Measurements from ENCODE around the gene ALAS2.

ALAS2 gene

DNA sequence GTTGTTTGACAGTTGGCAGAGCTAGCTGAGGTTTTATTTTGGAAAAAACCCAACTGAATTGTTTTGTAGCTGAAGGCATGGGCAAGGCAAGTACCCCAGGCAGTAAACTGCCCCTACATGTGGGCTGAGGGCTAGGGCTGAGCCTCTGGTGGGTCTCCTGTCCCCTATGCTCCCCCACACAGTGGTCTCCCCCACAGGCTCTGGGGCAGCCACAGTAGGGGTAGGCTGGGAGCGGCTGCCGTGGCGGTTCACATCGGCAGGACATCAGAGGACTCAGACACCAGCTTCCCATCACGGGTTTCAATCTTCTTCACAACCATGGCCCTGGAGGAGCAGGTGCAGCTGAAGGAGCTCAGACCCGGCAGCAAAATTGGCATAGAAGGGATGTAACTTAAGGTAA is 10.7 kb upstream of the ALAS2 start:
- DNase-seq (ENCODE audit: low spot score) = no peak
- TF ChIP-seq, protein P1, sequence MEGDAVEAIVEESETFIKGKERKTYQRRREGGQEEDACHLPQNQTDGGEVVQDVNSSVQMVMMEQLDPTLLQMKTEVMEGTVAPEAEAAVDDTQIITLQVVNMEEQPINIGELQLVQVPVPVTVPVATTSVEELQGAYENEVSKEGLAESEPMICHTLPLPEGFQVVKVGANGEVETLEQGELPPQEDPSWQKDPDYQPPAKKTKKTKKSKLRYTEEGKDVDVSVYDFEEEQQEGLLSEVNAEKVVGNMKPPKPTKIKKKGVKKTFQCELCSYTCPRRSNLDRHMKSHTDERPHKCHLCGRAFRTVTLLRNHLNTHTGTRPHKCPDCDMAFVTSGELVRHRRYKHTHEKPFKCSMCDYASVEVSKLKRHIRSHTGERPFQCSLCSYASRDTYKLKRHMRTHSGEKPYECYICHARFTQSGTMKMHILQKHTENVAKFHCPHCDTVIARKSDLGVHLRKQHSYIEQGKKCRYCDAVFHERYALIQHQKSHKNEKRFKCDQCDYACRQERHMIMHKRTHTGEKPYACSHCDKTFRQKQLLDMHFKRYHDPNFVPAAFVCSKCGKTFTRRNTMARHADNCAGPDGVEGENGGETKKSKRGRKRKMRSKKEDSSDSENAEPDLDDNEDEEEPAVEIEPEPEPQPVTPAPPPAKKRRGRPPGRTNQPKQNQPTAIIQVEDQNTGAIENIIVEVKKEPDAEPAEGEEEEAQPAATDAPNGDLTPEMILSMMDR (IDR thresholded peaks at IDR 0.05; ENCODE audit: borderline replicate concordance, control extremely low read depth, extremely low read depth, insufficient read depth, missing control alignments) = no peak
- in situ Hi-C loops (cut with MboI; ENCODE audit: low sequenced_read_pairs, unreplicated experiment) = loop anchor here (25.0 kb wide), 1 partner anchor 104 kb away; no protein-coding TSS in a partner anchor

DNA sequence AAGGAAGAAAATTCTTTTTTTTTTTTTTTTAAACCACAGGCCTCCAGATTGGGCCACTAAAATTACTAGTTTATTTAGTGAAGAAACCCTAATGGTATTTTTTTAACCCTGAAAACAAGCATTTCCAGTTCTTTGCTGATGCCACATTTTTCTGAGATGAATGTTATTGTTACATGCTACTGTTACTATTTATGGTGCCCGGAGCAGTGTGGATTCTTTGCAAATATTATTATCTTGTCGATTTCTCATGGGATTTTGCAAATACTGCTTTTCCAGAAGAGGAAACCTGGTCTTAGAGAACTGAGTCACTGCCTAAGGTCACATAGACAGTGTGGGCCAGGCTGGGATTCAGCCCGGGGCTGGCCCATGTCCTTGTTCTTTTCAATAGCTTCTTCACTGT is 8.7 kb upstream of the ALAS2 start:
- in situ Hi-C loops (cut with MboI; ENCODE audit: low sequenced_read_pairs, unreplicated experiment) = loop anchor here (25.0 kb wide), 1 partner anchor 102 kb away; no protein-coding TSS in a partner anchor
- TF ChIP-seq, protein P1 (IDR thresholded peaks at IDR 0.05; ENCODE audit: borderline replicate concordance, control extremely low read depth, extremely low read depth, insufficient read depth, missing control alignments) = no peak
- no peak for DNase-seq (ENCODE audit: low spot score)

GRCh38 chrX:55033429-55033828 is 2.7 kb upstream of the ALAS2 start:
- in situ Hi-C loops (cut with MboI; ENCODE audit: low sequenced_read_pairs, unreplicated experiment) = loop anchor here (25.0 kb wide), 1 partner anchor 96 kb away; no protein-coding TSS in a partner anchor
- DNase-seq (ENCODE audit: low spot score) = no peak
- TF ChIP-seq, protein P1 (IDR thresholded peaks at IDR 0.05; ENCODE audit: borderline replicate concordance, control extremely low read depth, extremely low read depth, insufficient read depth, missing control alignments) = no peak

DNA sequence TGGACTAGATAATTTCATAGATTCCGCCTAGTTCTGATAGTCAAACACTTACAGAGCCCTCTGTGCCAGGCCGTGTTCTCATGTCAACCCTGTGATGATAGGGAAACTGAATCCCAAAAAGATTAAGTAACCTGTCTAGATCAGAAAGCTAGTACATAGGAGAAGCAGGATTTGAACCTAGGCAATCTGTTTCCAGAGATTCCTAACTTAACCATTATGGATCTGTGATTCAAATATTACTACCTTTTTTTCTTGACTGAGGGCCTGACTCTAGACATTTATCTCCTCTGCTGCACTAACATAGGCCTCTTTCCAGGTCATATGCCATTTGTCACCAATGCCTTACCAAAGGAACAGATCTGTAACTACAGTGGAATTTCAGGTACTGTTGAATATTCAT is 1.5 kb downstream of the ALAS2 start:
- in situ Hi-C loops (cut with MboI; ENCODE audit: low sequenced_read_pairs, unreplicated experiment) = loop anchor here (25.0 kb wide), 1 partner anchor 92 kb away; no protein-coding TSS in a partner anchor
- TF ChIP-seq, protein P1 (IDR thresholded peaks at IDR 0.05; ENCODE audit: borderline replicate concordance, control extremely low read depth, extremely low read depth, insufficient read depth, missing control alignments) = no peak
- DNase-seq (ENCODE audit: low spot score) = no peak

DNA sequence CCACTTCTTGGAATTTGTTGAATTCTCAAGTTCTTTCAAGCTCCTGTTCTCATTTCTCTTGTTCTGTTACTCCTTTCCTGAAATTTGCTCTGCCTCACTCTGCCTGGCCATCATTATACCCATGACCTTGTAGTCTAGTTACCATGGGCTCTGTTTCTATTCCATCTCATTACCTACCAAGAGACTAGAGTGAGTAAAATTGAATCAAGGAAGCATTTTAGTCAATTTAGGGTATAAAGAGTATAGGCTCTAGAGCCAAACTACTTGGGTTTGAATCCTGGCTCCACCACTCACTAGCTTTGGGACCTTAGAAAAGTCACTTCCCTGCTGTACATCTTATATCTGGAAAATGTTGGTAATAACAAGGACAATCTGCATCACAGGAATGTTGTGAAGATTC is 2.2 kb downstream of the ALAS2 start:
- in situ Hi-C loops (cut with MboI; ENCODE audit: low sequenced_read_pairs, unreplicated experiment) = loop anchor here (25.0 kb wide), 1 partner anchor 91 kb away; no protein-coding TSS in a partner anchor
- DNase-seq (ENCODE audit: low spot score) = no peak
- TF ChIP-seq, protein P1 (IDR thresholded peaks at IDR 0.05; ENCODE audit: borderline replicate concordance, control extremely low read depth, extremely low read depth, insufficient read depth, missing control alignments) = no peak

DNA sequence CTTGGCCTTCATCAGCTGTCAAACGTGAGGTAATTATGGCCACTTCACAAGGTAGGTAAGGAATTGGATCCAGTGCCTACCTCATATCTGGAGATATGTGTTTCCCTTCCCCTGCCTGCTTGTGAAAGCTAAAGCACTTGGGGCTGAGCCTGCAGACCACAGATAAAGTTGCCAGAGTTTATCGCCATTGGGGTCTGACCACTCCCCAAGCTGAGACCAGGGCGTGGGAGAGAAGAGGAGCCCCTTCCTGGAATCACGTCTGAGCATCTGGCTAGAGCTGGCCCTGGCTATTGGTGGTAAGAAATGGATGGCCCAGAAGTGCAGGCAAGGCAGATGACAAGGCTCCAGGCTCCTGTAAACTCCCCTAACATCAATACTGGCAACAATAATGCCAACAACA is 2.7 kb downstream of the ALAS2 start:
- TF ChIP-seq, protein P1 (IDR thresholded peaks at IDR 0.05; ENCODE audit: borderline replicate concordance, control extremely low read depth, extremely low read depth, insufficient read depth, missing control alignments) = no peak
- in situ Hi-C loops (cut with MboI; ENCODE audit: low sequenced_read_pairs, unreplicated experiment) = loop anchor here (25.0 kb wide), 1 partner anchor 91 kb away; no protein-coding TSS in a partner anchor
- DNase-seq (ENCODE audit: low spot score) = no peak

Measured in GM13976 (cell line).